H1 (cell line): ENCODE results near the gene OSCP1. TPM values are rescaled to one million over a fixed set of nuclear protein-coding genes. Genes with fewer than 3 reads are reported as not detected.

Source experiments
- CTCF ChIA-PET: fragments of 300-600 bp; sonication (Branson Sonifier 250); formaldehyde crosslinking; loops from one replicate; lab custom pipeline; 2021; ENCODE audit not compliant: partially characterized antibody; lab: Charles Lee
- POLR2A ChIA-PET: fragments of 300-600 bp; sonication (Branson Sonifier 250); formaldehyde crosslinking; loops from one replicate; lab custom pipeline; 2021; ENCODE audit warnings: inconsistent platforms; ENCODE audit not compliant: partially characterized antibody; lab: Charles Lee
- DNase-seq, 2 experiments: peaks; one replicate each; pipeline versions ENCODE4 v3.0.0 to v3.0.0-alpha.2; 2010 to 2022; ENCODE audit warnings: low spot score in 2 of 2, low read depth in 1 of 2, mixed read lengths in 1 of 2
- FAIRE-seq: peaks from 2 replicates; lab custom pipeline; 2011; peaks lifted over from hg19 to GRCh38; lab: Jason Lieb, UNC
- H2AFZ ChIP-seq: 2 replicates; pipeline ENCODE4 v1.8.1; 2012; ENCODE audit warnings: low read length, inconsistent platforms
- H2AK5ac ChIP-seq: 2 replicates; pipeline ENCODE4 v1.6.1; 2013; ENCODE audit warnings: low read depth, low read length
- H2BK120ac ChIP-seq: replicated peaks from 2 replicates; pipeline ENCODE3; 2013; ENCODE audit warnings: low read depth, low read length, inconsistent platforms
- H2BK12ac ChIP-seq: 2 replicates; pipeline ENCODE4 v1.6.1; 2013; ENCODE audit warnings: low read depth, low read length
- H2BK15ac ChIP-seq: 2 replicates; pipeline ENCODE4 v1.6.1; 2013; ENCODE audit warnings: low read length
- H2BK20ac ChIP-seq: 2 replicates; pipeline ENCODE4 v1.6.1; 2013; ENCODE audit warnings: low read length
- H2BK5ac ChIP-seq: 2 replicates; pipeline ENCODE4 v1.6.1; 2013; ENCODE audit warnings: low read depth, low read length
- H3K14ac ChIP-seq: 2 replicates; pipeline ENCODE4 v1.6.1; 2013; ENCODE audit warnings: inconsistent platforms; ENCODE audit not compliant: insufficient read length
- H3K18ac ChIP-seq: 2 replicates; pipeline ENCODE4 v1.6.1; 2013; ENCODE audit warnings: low read length; ENCODE audit errors: extremely low read depth
- H3K23ac ChIP-seq: 2 replicates; pipeline ENCODE4 v1.6.1; 2013; ENCODE audit warnings: inconsistent platforms; ENCODE audit not compliant: insufficient read length
- H3K23me2 ChIP-seq: 2 replicates; pipeline ENCODE4 v1.6.1; 2013; ENCODE audit warnings: low read depth, low read length
- H3K27ac ChIP-seq: 2 replicates; pipeline ENCODE4 v1.6.1; 2011; ENCODE audit warnings: low read depth, low read length, inconsistent platforms
- H3K27me3 ChIP-seq, 4 experiments: replicated peaks in 1 of 4; 1 replicate in 1 of 4; 2 replicates in 3 of 4; pipeline versions ENCODE4 v1.6.1 to v1.8.1; 2011 to 2013; ENCODE audit warnings: low read length in 3 of 4, mild to moderate bottlenecking in 3 of 4, inconsistent platforms in 2 of 4, mixed read lengths in 2 of 4, moderate library complexity in 1 of 4; ENCODE audit not compliant: control insufficient read depth in 3 of 4, insufficient read depth in 3 of 4; ENCODE audit errors: extremely low read depth in 1 of 4
- H3K36me3 ChIP-seq, 4 experiments: 2 replicates each; pipeline versions ENCODE4 v1.6.1 to v1.8.1; 2011 to 2013; ENCODE audit warnings: mild to moderate bottlenecking in 4 of 4, low read length in 3 of 4, moderate library complexity in 2 of 4, control low read depth in 1 of 4, inconsistent platforms in 1 of 4; ENCODE audit not compliant: insufficient read depth in 4 of 4, control insufficient read depth in 2 of 4
- H3K4ac ChIP-seq: replicated peaks from 2 replicates; pipeline ENCODE3; 2013; ENCODE audit warnings: low read length, low read depth, mixed read lengths, inconsistent platforms; ENCODE audit not compliant: insufficient read length
- H3K4me1 ChIP-seq, 4 experiments: replicated peaks in 1 of 4; 1 replicate in 1 of 4; 2 replicates in 3 of 4; pipeline versions ENCODE4 v1.6.1 to v1.8.1; 2011 to 2013; ENCODE audit warnings: low read length in 3 of 4, inconsistent platforms in 2 of 4, mixed read lengths in 1 of 4; ENCODE audit not compliant: insufficient read depth in 4 of 4, control insufficient read depth in 3 of 4
- H3K4me2 ChIP-seq, 2 experiments: 2 replicates each; pipeline versions ENCODE4 v1.6.1 to v1.8.1; 2011 to 2013; ENCODE audit warnings: low read depth in 2 of 2, low read length in 2 of 2, control low read depth in 1 of 2, inconsistent platforms in 1 of 2, mild to moderate bottlenecking in 1 of 2; ENCODE audit not compliant: insufficient read depth in 1 of 2
- H3K4me3 ChIP-seq, 4 experiments: fragments of 200-600, 300-600 bp in 1 of 4; sonication (generic), shearing (Covaris generic), sonication (Bioruptor Twin) in 1 of 4; 2 replicates each; pipeline versions ENCODE4 v1.5.1 to v1.8.1; 2011 to 2016; ENCODE audit warnings: low read length in 4 of 4, low read depth in 3 of 4, control low read depth in 2 of 4, inconsistent platforms in 2 of 4, mild to moderate bottlenecking in 2 of 4, mixed read lengths in 1 of 4, moderate library complexity in 1 of 4; ENCODE audit not compliant: insufficient read depth in 2 of 4; ENCODE audit errors: extremely low read depth in 1 of 4
- H3K56ac ChIP-seq: replicated peaks from 2 replicates; pipeline ENCODE3; 2013; ENCODE audit warnings: low read depth, mild to moderate bottlenecking, mixed read lengths, low read length, inconsistent platforms; ENCODE audit not compliant: insufficient read length
- H3K79me1 ChIP-seq: 2 replicates; pipeline ENCODE4 v1.6.1; 2013; ENCODE audit warnings: low read depth, low read length, control low read depth
- H3K79me2 ChIP-seq, 2 experiments: 2 replicates each; pipeline versions ENCODE4 v1.6.1 to v1.8.1; 2012 to 2013; ENCODE audit warnings: low read length in 2 of 2, mild to moderate bottlenecking in 2 of 2, inconsistent platforms in 1 of 2; ENCODE audit not compliant: insufficient read depth in 2 of 2, control insufficient read depth in 1 of 2
- H3K9ac ChIP-seq, 4 experiments: replicated peaks in 1 of 4; 1 replicate in 1 of 4; 2 replicates in 3 of 4; pipeline versions ENCODE4 v1.6.1 to v1.8.1; 2011 to 2013; ENCODE audit warnings: low read depth in 3 of 4, low read length in 3 of 4, control low read depth in 2 of 4, mild to moderate bottlenecking in 2 of 4, moderate library complexity in 2 of 4, inconsistent platforms in 1 of 4; ENCODE audit errors: extremely low read depth in 1 of 4
- H3K9me3 ChIP-seq, 2 experiments: 2 replicates each; pipeline versions ENCODE4 v1.6.1 to v1.8.1; 2012 to 2013; ENCODE audit warnings: mild to moderate bottlenecking in 2 of 2, moderate library complexity in 2 of 2, control low read depth in 1 of 2, inconsistent platforms in 1 of 2, low read depth in 1 of 2, low read length in 1 of 2, mixed read lengths in 1 of 2; ENCODE audit not compliant: insufficient read depth in 2 of 2
- H4K20me1 ChIP-seq, 2 experiments: replicated peaks in 1 of 2; 2 replicates each; pipeline versions ENCODE3 to v1.8.1; 2011 to 2013; ENCODE audit warnings: inconsistent platforms in 2 of 2, low read length in 2 of 2, mild to moderate bottlenecking in 1 of 2; ENCODE audit not compliant: insufficient read depth in 2 of 2, control insufficient read depth in 1 of 2
- H4K5ac ChIP-seq: 2 replicates; pipeline ENCODE4 v1.6.1; 2013; ENCODE audit warnings: low read length, low read depth, mixed read lengths, inconsistent platforms; ENCODE audit not compliant: insufficient read length
- H4K8ac ChIP-seq: 2 replicates; pipeline ENCODE4 v1.8.0; 2013; ENCODE audit warnings: mild to moderate bottlenecking, moderate library complexity, low read length, inconsistent platforms; ENCODE audit not compliant: insufficient read depth; ENCODE audit errors: extremely low read depth
- H4K91ac ChIP-seq: replicated peaks from 2 replicates; pipeline ENCODE3; 2013; ENCODE audit warnings: low read length, mixed read lengths, inconsistent platforms; ENCODE audit not compliant: insufficient read length
- CHD2 ChIP-seq: IDR thresholded peaks from 2 replicates; pipeline ENCODE4 v1.6.1; 2012; ENCODE audit warnings: low read length, improper control_type of control experiment
- HDAC2 ChIP-seq, 2 experiments: fragments of 300-600 bp in 1 of 2; sonication (generic) in 1 of 2; IDR thresholded peaks; 2 replicates each; pipeline ENCODE4 v1.6.1; 2011 to 2012; ENCODE audit warnings: low read depth in 2 of 2, low read length in 2 of 2, mild to moderate bottlenecking in 2 of 2, moderate library complexity in 2 of 2, borderline replicate concordance in 1 of 2, inconsistent platforms in 1 of 2
- KDM5A ChIP-seq: fragments of 200-600 bp; IDR thresholded peaks from 2 replicates; pipeline ENCODE4 v1.7.1; 2012; ENCODE audit warnings: mild to moderate bottlenecking, low read length, inconsistent platforms, mixed read lengths
- POLR2A ChIP-seq, 2 experiments: IDR thresholded peaks; 1 replicate in 1 of 2; 2 replicates in 1 of 2; pipeline ENCODE4 v1.6.1; 2011; ENCODE audit warnings: low read depth in 2 of 2, low read length in 2 of 2, mild to moderate bottlenecking in 2 of 2; ENCODE audit errors: control extremely low read depth in 1 of 2
- RBBP5 ChIP-seq: IDR thresholded peaks from 2 replicates; pipeline ENCODE4 v1.7.1; 2012; ENCODE audit warnings: low read depth, mild to moderate bottlenecking, inconsistent platforms, low read length, moderate library complexity, borderline replicate concordance
- SAP30 ChIP-seq: fragments of 300-600 bp; sonication (generic); IDR thresholded peaks from 2 replicates; pipeline ENCODE4 v1.7.1; 2012; ENCODE audit warnings: low read length, moderate library complexity, mild to moderate bottlenecking, inconsistent platforms; ENCODE audit not compliant: insufficient read depth, insufficient replicate concordance
- SP1 ChIP-seq: IDR thresholded peaks from 2 replicates; pipeline ENCODE4 v1.6.1; 2011; ENCODE audit warnings: low read depth, low read length
- TBP ChIP-seq: IDR thresholded peaks from 2 replicates; pipeline ENCODE4 v1.6.1; 2011; ENCODE audit warnings: low read depth, low read length, improper control_type of control experiment
- USF2 ChIP-seq: IDR thresholded peaks from 2 replicates; pipeline ENCODE4 v1.6.1; 2011; ENCODE audit warnings: low read length, improper control_type of control experiment
- WGBS, 2 experiments: shearing (Covaris generic) in 1 of 2; methylation state at CpG; one replicate each; pipeline versions ENCODE4 v1.1.6 to v1.1.7; 2013 to 2015; ENCODE audit warnings: low lambda C conversion rate in 2 of 2, mixed read lengths in 2 of 2, inconsistent platforms in 1 of 2, low coverage in 1 of 2, missing lambda C conversion rate in 1 of 2; ENCODE audit not compliant: insufficient replicate concordance in 2 of 2, insufficient coverage in 1 of 2, insufficient read length in 1 of 2; ENCODE audit errors: extremely low coverage in 1 of 2, missing lambda C conversion rate in 1 of 2; 5-methylcytosine and 5-hydroxymethylcytosine counted together
- polyA plus RNA-seq, 7 experiments: library from polyadenylated mRNA; depleted of rRNA in 3 of 7; stranded (reverse) in 5 of 7; unstranded in 2 of 7; fragments of >200 nt in 5 of 7; fragments of 200-250 nt in 2 of 7; gene quantifications; 1 replicate in 5 of 7; 2 replicates in 1 of 7; 4 replicates in 1 of 7; pipeline versions ENCODE4 v1.2.1 to v1.2.3, GENCODE V29; 2011 to 2013; ENCODE audit warnings: missing spikeins in 2 of 7, mixed read lengths in 2 of 7
- total RNA-seq: library from RNA; stranded (reverse); fragmentation: NEBNext Ultra II Directional; extraction: Animal tissue kit (Norgen Biotek cat#: 25700); gene quantifications from 2 replicates; pipeline ENCODE4 v1.2.1, GENCODE V29; 2021

The OSCP1 gene
- total and polyA plus RNA-seq, 2 of the 8 experiments (the other 6 are each of a cell fraction or from before 2014, with no cell fraction given) = 1.8 to 3.3 TPM

DNA sequence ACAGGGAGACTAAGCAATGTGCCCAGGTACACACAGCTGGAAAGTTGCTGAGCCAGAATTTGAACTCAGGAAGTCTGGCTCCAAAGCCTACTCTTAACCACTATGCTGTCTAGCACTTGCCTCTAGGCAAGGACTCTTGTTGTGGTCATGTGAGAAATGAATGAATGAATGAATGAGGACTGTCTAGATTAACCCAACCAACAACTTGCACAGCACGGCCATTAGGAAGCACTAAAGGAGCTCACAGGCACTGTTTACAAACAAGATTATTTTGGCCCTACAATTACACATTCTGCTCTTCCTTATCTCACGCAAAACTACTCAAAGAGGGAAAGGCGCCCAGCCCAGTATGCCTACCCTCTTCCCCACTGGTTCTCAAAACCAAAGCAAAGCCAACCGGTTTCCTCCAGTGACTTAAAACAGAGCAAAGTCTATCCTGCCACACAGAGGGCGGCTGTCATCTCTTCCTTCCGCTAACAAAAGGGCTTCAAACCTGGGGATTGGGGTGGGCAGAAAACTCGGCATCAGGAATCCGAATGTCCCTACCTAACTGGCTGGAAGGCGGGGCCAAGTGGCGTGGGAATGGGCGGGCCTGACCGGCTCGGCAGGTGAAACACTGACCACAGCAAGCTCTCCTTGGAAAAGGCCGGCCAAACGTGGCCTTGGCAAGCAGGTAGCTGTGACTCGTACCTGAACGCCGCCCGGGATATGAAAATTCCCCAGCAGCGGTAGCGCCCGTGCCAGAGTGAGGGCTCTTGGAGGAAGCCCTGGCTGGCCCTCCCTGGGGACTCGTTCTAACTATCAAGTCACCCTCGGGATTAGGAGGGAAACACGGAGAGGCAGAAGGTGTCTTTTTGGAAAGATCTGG, 65.5 kb downstream of the OSCP1 start:
- no peak overlapping the region for H4K91ac ChIP-seq
- WGBS, 2 experiments = 4% methylated on average over 25 of the region's 25 CpGs; no CpG with 5 or more reads in 1 of the 2 experiments
- no peak overlapping the region for H2BK12ac ChIP-seq
- H3K9ac ChIP-seq = peak overlapping the region; percentile 58 to 68 (median 64)
- POLR2A ChIA-PET = interaction anchor here (0.6 to 3.6 kb wide), 10 partner anchors 16 to 1249 kb away, joined by 3 to 40 read pairs (median 3); partner anchors contain the start of genes EVA1B and MRPS15
- no peaks in the 10 kb centered on the region for H3K27me3 ChIP-seq
- H2BK120ac ChIP-seq = no peak overlapping the region
- no peak overlapping the region for H3K56ac ChIP-seq
- no peak overlapping the region for H4K8ac ChIP-seq
- 0 out of 2 replicates have a peak overlapping the region, but pooled peaks have one; percentile 3 for H2BK5ac ChIP-seq
- TF ChIP-seq HDAC2 (IDR thresholded peaks at IDR 0.05; ENCODE audit: borderline replicate concordance in 1 of 2, low read depth in 2 of 2, low read length in 2 of 2) = no peak
- 0 out of 3 replicates have a peak, but pooled peaks of 1 of the 2 experiments have one; percentile 4 for TF ChIP-seq POLR2A (IDR thresholded peaks at IDR 0.05; ENCODE audit: control extremely low read depth in 1 of 2, low read depth in 2 of 2, low read length in 2 of 2)
- TF ChIP-seq SP1 = 0 out of 2 replicates have a peak, but pooled peaks have one; percentile 11
- TF ChIP-seq USF2 = no peak
- TF ChIP-seq RBBP5 = 0 out of 2 replicates have a peak, but pooled peaks have one; percentile 34
- peak; percentile 42 for TF ChIP-seq SAP30
- no peak for TF ChIP-seq CHD2
- TF ChIP-seq KDM5A = peak; percentile 33; the same call in 1 of the 2 replicates
- TF ChIP-seq TBP = peak; percentile 21; the same call in 1 of the 2 replicates
- no peak overlapping the region for H3K14ac ChIP-seq
- peaks cover 9% of the 10 kb centered on the region; the same call in 1 of the 2 replicates for H3K23me2 ChIP-seq
- no peak overlapping the region for H2AK5ac ChIP-seq
- no peak overlapping the region for H2BK20ac ChIP-seq
- H3K23ac ChIP-seq = no peak overlapping the region
- H3K4me1 ChIP-seq = peaks cover 6 to 17% (median 10%) of the 10 kb centered on the region in 4 experiments; a peak in 6 of 7 replicates
- no peak overlapping the region for H2BK15ac ChIP-seq
- FAIRE-seq (no peak), DNase-seq (peak in 1 of 2 experiments; percentile 65)
- H3K36me3 ChIP-seq = no peaks in the 10 kb centered on the region
- H4K5ac ChIP-seq = no peak overlapping the region
- peak overlapping the region; percentile 74 to 95 for H3K4me2 ChIP-seq
- peak overlapping the region; percentile 71 to 94 (median 92) for H3K4me3 ChIP-seq
- peaks cover 6 to 50% of the 10 kb centered on the region in 2 experiments for H3K79me2 ChIP-seq
- no peak overlapping the region for H3K4ac ChIP-seq
- H3K18ac ChIP-seq = no peak overlapping the region
- 0 out of 2 replicates have a peak overlapping the region, but pooled peaks have one; percentile 6 for H3K27ac ChIP-seq
- H4K20me1 ChIP-seq = peaks cover 2 to 17% of the 10 kb centered on the region in 2 experiments
- no peaks in the 10 kb centered on the region for H3K9me3 ChIP-seq
- no peak overlapping the region for H2AFZ ChIP-seq
- CTCF ChIA-PET = interaction anchor here (0.7 to 9.8 kb wide), 8 partner anchors 12 to 84 kb away, joined by 3 to 90 read pairs (median 4); no protein-coding TSS in a partner anchor
- H3K79me1 ChIP-seq = peaks cover 9% of the 10 kb centered on the region; the same call in 1 of the 2 replicates
